ENCODE data around the gene EVI2A.

DNA sequence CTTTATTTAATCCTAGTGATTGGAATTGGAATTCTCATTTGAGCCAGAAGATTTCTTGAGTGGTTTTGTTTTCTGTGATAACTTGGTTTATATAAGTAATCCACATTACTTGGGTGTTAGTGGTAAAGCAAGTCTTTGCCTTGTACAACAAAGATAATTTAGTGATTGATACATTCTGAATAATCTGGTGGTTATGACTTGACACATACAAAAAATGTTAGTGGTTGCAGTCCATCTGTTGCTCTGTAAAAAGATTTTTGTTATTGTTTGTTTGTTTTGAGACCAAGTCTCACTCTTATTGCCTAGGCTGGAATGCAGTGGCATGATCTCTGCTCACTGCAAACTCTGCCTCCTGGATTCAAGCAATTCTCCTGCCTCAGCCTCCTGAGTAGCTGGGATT lies 37.6 kb downstream of the EVI2A start:
- TF ChIP-seq, protein P1, sequence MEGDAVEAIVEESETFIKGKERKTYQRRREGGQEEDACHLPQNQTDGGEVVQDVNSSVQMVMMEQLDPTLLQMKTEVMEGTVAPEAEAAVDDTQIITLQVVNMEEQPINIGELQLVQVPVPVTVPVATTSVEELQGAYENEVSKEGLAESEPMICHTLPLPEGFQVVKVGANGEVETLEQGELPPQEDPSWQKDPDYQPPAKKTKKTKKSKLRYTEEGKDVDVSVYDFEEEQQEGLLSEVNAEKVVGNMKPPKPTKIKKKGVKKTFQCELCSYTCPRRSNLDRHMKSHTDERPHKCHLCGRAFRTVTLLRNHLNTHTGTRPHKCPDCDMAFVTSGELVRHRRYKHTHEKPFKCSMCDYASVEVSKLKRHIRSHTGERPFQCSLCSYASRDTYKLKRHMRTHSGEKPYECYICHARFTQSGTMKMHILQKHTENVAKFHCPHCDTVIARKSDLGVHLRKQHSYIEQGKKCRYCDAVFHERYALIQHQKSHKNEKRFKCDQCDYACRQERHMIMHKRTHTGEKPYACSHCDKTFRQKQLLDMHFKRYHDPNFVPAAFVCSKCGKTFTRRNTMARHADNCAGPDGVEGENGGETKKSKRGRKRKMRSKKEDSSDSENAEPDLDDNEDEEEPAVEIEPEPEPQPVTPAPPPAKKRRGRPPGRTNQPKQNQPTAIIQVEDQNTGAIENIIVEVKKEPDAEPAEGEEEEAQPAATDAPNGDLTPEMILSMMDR (conservative IDR thresholded peaks at IDR 0.05; ENCODE audit: low read length) = no peak
- no peak for TF ChIP-seq EZH2phosphoT487 (IDR thresholded peaks at IDR 0.05; ENCODE audit: borderline replicate concordance)

All from Loucy (cell line).